ENCODE results near the gene DNAI1. TPM values are rescaled to one million over a fixed set of nuclear protein-coding genes. Genes with fewer than 3 reads are reported as not detected.
A peak's percentile ranks its signal among the peaks of the same experiment; 100 is the strongest.

DNAI1 gene
- total RNA-seq, 6 experiments from 2014 or later: not detected

DNA sequence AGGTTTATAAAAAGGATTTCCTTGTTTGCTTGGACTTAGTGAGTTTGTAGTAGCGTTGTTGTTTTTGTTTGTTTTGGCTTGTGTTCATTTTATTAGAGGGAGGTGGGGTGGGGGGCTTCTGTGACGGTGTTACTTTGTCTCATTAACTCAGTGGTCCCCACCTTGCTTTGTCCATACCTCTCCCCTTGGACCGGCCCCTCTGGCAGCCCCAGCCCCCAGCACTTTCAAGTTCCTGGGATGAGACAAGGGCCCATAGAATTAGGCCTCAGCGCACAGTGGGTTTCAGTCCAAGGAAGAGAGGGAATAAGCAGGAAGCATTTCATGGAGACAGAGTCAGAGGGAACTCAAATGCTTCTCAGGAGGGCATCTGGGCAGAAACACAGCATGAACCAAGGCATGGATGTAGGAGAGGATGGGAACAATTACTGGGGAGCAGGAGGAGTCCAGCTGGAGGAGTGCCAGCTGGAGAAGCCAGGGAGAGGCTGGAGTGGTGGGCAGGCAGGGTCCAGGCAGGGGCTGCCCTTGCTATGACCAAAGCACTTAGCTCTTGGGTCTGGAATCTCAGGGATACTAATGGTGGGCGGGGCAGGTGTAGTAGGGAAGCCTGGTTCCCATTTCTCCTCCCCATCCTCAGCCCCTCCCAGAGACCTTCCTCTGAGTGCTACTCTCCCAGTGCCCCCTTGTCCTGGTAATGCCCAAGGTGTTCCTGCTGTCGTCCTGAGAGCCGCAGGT lies 87.7 kb downstream of the DNAI1 start:
- DNase-seq (no peak), ATAC-seq (no peak)
- H3K36me3 ChIP-seq: no peaks in the 10 kb centered on the region
- peaks cover 0 to 17% (median 8%) of the 10 kb centered on the region in 4 donors for H3K4me1 ChIP-seq
- WGBS (ENCODE audit: insufficient coverage, low coverage, low lambda C conversion rate, missing lambda C conversion rate): 69% methylated on average over 7 of the region's 7 CpGs
- H3K27me3 ChIP-seq: no peaks in the 10 kb centered on the region
- H3K4me3 ChIP-seq: no peak overlapping the region
- no peak overlapping the region for H3K27ac ChIP-seq
- no peaks in the 10 kb centered on the region for H3K9me3 ChIP-seq
- intact Hi-C loops (cut with DNase I): loop anchor here in 1 of 2 donors (2.0 kb wide), 1 partner anchor 47 kb away; no protein-coding TSS in a partner anchor
- TF ChIP-seq, protein P1, sequence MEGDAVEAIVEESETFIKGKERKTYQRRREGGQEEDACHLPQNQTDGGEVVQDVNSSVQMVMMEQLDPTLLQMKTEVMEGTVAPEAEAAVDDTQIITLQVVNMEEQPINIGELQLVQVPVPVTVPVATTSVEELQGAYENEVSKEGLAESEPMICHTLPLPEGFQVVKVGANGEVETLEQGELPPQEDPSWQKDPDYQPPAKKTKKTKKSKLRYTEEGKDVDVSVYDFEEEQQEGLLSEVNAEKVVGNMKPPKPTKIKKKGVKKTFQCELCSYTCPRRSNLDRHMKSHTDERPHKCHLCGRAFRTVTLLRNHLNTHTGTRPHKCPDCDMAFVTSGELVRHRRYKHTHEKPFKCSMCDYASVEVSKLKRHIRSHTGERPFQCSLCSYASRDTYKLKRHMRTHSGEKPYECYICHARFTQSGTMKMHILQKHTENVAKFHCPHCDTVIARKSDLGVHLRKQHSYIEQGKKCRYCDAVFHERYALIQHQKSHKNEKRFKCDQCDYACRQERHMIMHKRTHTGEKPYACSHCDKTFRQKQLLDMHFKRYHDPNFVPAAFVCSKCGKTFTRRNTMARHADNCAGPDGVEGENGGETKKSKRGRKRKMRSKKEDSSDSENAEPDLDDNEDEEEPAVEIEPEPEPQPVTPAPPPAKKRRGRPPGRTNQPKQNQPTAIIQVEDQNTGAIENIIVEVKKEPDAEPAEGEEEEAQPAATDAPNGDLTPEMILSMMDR (IDR thresholded peaks at IDR 0.05): no peak
- no peak for TF ChIP-seq POLR2A (IDR thresholded peaks at IDR 0.05)

DNA sequence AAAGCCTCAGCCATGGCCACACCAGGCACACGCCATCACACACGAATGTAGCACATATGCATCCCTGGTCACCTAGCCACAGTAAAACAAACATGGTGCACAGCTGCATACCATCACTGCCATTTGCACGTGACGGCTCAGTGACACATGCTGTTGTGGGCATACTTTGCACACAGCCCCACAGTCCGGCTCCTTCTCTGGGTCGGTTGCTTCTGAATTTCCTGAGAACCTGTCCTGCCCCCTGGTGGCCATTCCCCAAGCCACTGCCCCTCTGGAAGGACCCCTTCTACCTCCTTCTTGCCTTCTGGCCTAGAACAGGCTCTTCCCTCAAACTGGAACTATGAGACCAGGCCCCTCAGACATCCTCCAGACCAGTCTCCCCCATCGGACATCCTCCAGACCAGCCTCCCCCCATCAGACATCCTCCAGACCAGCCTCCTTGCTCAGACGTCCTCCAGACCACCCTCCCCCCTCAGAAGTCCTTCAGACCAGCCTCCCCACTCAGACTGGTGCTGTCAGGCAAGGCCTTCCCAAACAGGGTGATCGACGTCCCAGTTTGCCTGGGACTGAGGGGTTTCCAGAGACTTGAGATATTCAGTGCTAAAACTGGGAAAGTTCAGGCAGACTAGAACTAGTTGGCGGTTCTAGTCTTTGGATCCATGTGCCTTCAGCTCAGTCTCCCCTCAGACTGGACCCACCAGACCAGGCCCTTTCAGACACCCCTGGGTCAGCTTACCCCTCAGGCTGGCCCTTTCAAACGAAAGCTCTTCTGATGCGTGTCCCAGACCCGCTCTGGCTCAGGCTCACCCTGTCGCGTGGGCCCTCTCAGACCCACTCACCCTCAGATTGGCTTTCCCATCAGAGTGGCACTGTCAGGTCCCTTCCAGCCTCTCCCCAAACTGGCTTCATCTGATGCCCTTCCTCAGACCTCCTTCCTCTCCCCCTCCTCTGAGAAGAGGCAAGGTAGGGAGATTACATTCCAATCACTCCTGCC lies 88.5 kb downstream of the DNAI1 start:
- H3K4me3 ChIP-seq: no peak overlapping the region
- intact Hi-C loops (cut with DNase I): loop anchor here in 1 of 2 donors (2.0 kb wide), 1 partner anchor 46 kb away; no protein-coding TSS in a partner anchor
- H3K27ac ChIP-seq: no peak overlapping the region
- H3K36me3 ChIP-seq: no peaks in the 10 kb centered on the region
- peak in 2 of 3 donors; percentile 66 to 77 for DNase-seq
- H3K27me3 ChIP-seq: no peaks in the 10 kb centered on the region
- TF ChIP-seq, protein P1 (IDR thresholded peaks at IDR 0.05): peak; percentile 59 to 74 (median 70)
- no peak for TF ChIP-seq POLR2A (IDR thresholded peaks at IDR 0.05)
- WGBS (ENCODE audit: insufficient coverage, low coverage, low lambda C conversion rate, missing lambda C conversion rate): 55% methylated on average over 11 of the region's 16 CpGs
- peaks cover 0 to 17% (median 8%) of the 10 kb centered on the region in 4 donors for H3K4me1 ChIP-seq
- H3K9me3 ChIP-seq: no peaks in the 10 kb centered on the region
- peak; percentile 63 to 74 (median 73) for ATAC-seq

DNA sequence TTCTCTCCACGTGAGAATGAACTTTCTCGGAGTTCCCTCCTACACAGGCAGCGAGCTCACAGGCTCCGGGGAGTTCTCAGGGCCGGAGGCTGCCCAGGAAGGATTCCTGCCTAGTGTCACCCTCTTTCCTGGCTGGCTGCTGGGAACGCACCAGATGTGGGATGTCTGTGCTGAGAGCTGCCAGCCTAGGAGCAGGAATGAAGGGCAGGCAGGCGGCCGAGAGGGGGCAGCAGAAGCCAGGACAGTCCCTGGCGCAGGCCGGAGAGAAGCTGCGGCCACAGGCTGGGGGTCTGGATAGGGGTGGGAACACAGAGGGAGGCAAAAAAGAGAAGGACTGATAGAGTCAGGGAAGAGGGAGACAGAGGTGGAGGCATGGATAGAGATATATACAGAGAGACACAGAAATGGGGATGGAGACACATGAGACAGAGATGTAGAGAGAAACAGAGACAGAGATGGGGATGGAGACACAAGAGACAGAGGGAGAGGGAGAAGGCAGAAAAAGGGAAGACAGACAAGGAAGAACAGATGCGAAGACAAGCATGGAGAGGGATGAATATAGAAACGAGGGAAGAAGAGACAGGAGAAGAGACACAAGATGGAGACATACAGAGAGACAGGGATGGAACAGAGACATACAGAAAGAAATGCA lies 89.5 kb downstream of the DNAI1 start:
- Histone ChIP-seq H3K36me3 (no peaks in the 10 kb centered on the region), H3K27me3 (no peaks in the 10 kb centered on the region), H3K27ac (no peak overlapping the region), H3K4me1 (peaks cover 0 to 16% (median 8%) of the 10 kb centered on the region in 4 donors), H3K9me3 (no peaks in the 10 kb centered on the region), H3K4me3 (no peak overlapping the region)
- ATAC-seq: peak; percentile 81 to 87 (median 85)
- no peak for TF ChIP-seq POLR2A (IDR thresholded peaks at IDR 0.05)
- TF ChIP-seq, protein P1 (IDR thresholded peaks at IDR 0.05): peak; percentile 83 to 91 (median 88)
- intact Hi-C loops (cut with DNase I): loop anchor here in 1 of 2 donors (2.0 kb wide), 1 partner anchor 45 kb away; no protein-coding TSS in a partner anchor
- 6% methylated on average over 13 of the region's 13 CpGs for WGBS (ENCODE audit: insufficient coverage, low coverage, low lambda C conversion rate, missing lambda C conversion rate)
- peak; percentile 78 to 80 (median 80) for DNase-seq

DNA sequence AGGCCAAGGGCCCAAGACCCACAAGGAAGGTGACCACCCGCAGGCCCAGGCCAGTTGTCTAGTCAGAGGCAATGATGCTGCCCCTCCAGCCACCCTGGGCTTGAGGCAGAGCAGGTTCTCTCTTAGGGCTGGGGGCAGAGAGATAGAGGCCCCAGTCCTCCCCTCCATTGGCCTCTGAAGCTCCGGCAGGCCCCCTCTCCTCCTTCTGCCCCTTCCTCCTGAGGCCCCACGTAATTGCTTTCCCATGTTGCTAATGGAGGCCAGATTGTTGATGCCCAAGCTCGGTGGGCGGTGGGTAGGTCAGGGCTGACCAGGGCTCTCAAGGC lies 90.8 kb downstream of the DNAI1 start:
- no CpG with 5 or more reads among the region's 5 CpGs for WGBS (ENCODE audit: insufficient coverage, low coverage, low lambda C conversion rate, missing lambda C conversion rate)
- peaks cover 0 to 7% (median 2%) of the 10 kb centered on the region in 4 donors for H3K4me1 ChIP-seq
- no peak for DNase-seq
- ATAC-seq: no peak
- H3K36me3 ChIP-seq: no peaks in the 10 kb centered on the region
- H3K4me3 ChIP-seq: no peak overlapping the region
- no peak for TF ChIP-seq POLR2A (IDR thresholded peaks at IDR 0.05)
- TF ChIP-seq, protein P1 (IDR thresholded peaks at IDR 0.05): no peak
- H3K9me3 ChIP-seq: no peaks in the 10 kb centered on the region
- H3K27ac ChIP-seq: no peak overlapping the region
- no peaks in the 10 kb centered on the region for H3K27me3 ChIP-seq
- intact Hi-C loops (cut with DNase I): no loop called here
